ENCODE results near the gene FAP.

Gene FAP

DNA sequence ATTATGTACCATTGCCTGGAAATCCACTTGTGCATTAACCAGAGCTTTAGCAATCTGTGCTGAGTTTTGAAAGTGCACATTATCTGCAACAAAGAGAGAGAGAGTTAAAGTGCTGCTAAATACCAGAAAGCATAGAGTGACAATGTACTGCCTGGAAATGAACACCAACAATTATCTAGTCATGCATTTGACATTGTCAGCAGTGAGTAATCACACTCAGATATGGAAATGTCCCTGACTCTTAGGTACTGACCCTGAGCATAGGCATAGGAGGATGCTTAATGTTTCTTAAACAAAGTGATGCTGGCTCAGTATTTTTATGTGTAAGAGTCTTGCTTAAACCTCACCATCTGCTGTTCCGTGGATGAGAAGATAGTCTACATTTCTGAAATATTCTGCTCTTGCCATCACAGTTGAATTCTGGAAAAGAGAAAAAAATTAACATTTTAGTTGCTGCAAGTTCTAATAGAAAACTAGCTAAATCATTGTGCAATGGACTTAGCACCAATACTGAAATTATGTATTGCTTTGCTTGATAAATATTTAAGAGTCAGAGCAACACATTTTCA, 70.4 kb downstream of the FAP start:
- TF ChIP-seq JUND (IDR thresholded peaks at IDR 0.05; ENCODE audit: low read depth), result no peak
- DNase-seq (ENCODE audit: low read depth in 1 of 2, low spot score in 1 of 2), result no peak
- in situ Hi-C loops (cut with HindIII; ENCODE audit: low pct_unique_long_range_greater_than_20kb, low sequenced_read_pairs), result no loop called here

DNA sequence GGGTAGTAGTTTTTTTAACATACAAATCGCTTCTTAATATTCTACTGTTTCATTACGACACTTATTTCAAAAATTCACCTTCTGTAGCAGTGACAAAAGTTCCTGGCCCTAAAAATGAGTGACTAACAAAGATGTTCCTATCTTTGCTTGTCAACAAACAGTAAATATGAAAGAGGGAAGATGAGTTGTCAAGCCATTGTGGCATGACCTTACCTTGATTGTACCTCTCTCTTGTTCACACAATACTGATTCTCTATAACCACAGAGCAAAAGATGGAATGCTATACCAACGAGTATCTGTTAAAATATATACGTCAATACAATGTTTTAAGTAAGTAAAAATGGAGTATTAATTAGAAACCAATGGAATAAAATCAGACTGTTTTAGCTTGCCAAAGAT, 76.5 kb downstream of the FAP start:
- TF ChIP-seq JUND (IDR thresholded peaks at IDR 0.05; ENCODE audit: low read depth), result no peak
- in situ Hi-C loops (cut with HindIII; ENCODE audit: low pct_unique_long_range_greater_than_20kb, low sequenced_read_pairs), result no loop called here
- DNase-seq (ENCODE audit: low read depth in 1 of 2, low spot score in 1 of 2), result no peak

DNA sequence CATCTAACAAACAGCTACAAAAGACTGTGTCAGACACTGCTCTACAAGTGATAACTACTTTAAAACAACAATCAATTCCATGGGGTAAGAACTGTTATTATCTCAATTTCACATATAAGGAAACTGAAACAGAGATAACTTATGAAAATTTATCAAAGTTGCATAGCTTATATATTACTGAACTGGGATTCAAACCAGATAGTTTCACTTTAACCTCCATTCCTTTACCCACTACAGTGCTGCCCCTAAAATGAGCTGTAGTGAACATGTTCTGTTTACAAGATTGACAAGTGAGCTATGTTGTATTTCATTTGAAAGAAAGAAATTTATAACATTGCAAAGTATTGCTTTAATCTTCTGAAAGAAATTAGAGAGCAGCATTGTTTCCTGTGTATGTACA, 77.1 kb downstream of the FAP start:
- no peak for DNase-seq (ENCODE audit: low read depth in 1 of 2, low spot score in 1 of 2)
- no peak for TF ChIP-seq JUND (IDR thresholded peaks at IDR 0.05; ENCODE audit: low read depth)
- in situ Hi-C loops (cut with HindIII; ENCODE audit: low pct_unique_long_range_greater_than_20kb, low sequenced_read_pairs), result no loop called here

DNA sequence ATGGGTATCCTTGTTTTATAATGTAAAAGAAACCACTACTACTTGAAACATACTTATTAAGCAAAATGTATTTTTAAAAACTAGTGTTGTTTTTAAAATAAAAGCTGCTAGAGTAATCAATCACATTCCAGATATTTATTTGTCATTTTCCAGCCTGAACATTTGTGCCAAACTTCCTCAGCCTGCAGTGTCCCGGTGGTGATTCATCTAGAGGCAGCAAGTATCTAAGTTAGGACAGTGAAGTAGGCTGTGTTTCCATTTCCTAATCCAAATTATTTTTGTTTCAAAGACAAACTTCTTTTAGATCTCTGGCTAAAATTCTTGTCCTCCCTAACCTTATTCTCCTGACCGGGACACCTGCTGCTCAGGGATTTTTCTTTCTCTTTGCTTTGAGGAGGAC, 78.4 kb downstream of the FAP start:
- in situ Hi-C loops (cut with HindIII; ENCODE audit: low pct_unique_long_range_greater_than_20kb, low sequenced_read_pairs), result no loop called here
- no peak for DNase-seq (ENCODE audit: low read depth in 1 of 2, low spot score in 1 of 2)
- TF ChIP-seq JUND (IDR thresholded peaks at IDR 0.05; ENCODE audit: low read depth), result no peak

DNA sequence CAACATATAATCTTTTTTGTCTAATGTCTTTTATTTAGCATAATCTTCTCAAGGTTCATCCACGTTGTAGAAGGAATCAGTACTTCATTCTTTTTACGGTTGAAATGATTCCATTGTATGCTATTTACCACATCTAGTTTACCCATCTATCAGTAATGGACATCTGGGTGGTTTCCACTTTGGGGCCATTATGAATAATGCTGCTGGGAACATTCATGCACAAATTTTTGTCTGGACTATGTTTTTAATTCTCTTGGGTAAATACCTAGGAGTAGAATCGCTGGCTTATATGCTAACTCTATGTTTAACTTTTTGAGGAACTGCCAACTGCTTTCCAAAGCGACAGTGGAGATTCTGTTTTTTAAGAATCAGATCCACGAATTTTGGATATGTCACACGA, 83.8 kb downstream of the FAP start:
- in situ Hi-C loops (cut with HindIII; ENCODE audit: low pct_unique_long_range_greater_than_20kb, low sequenced_read_pairs), result no loop called here
- no peak for DNase-seq (ENCODE audit: low read depth in 1 of 2, low spot score in 1 of 2)
- TF ChIP-seq JUND (IDR thresholded peaks at IDR 0.05; ENCODE audit: low read depth), result no peak

DNA sequence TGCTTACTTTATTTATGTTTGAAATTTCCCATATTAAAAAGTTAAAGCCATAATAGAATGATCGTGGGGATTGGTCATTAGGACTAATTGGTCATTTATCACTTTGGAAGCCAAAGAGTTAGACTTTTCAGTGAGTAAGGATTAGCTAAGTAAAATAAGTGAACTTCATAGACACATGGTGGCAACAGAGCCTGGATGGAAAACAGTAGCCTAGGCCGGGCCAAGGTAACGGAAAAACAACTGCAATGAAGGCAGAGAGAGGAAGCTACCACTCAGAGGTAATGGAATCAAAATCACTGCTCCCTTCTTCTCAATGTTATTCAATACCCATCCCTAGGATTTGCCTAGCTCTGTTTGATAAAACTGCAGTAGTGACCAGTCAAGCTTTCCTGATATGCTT, 87.1 kb downstream of the FAP start:
- TF ChIP-seq JUND (IDR thresholded peaks at IDR 0.05; ENCODE audit: low read depth), result no peak
- DNase-seq (ENCODE audit: low read depth in 1 of 2, low spot score in 1 of 2), result no peak
- in situ Hi-C loops (cut with HindIII; ENCODE audit: low pct_unique_long_range_greater_than_20kb, low sequenced_read_pairs), result no loop called here

DNA sequence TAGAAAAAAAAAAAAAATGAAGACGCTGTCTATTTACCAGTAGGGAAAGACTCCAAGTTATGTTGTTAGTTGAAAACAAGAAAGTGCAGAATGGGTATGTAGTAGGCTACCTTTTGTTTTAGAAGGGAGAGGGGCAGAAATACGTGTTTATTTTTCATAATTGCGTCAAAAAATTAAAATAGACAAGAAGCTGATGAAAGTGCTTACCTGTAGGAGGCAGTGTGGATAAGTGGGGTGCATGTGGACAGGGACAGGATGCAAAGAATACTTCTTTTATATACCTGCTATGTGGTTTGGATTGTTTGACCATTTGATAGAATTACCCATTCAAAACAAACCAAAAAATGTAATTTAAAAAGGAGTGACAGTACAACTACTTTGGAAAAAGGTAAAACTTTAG, 88.2 kb downstream of the FAP start:
- DNase-seq (ENCODE audit: low read depth in 1 of 2, low spot score in 1 of 2), result no peak
- TF ChIP-seq JUND (IDR thresholded peaks at IDR 0.05; ENCODE audit: low read depth), result no peak
- in situ Hi-C loops (cut with HindIII; ENCODE audit: low pct_unique_long_range_greater_than_20kb, low sequenced_read_pairs), result no loop called here

DNA sequence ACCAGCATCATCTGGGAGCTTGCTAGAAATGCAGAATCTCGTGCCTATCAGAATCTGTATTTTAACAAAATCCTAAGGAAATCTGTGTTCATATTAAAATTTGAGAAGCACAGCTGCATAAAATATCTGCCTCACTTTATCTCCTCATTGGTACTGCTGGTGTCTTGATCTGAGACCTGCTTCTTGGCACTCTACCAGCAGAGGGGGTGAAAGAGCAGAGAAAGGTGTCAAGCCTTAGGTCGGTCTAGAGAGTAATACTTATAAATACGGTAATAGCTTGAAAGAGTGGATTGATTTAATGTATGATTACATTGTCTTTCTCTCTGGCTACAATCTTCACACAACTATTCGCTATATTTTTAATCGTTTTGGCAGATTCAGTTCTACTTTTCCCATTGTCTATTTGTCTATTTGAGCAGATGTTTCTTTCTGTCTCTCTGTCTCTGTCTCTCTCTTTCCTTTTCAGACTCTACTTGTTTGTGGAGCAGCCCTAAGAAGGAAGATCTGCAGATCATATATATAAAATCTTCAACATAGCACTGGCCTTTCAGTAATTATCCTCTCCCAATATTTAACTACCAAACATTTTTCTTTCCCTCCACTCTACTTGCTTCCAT, 89.5 kb downstream of the FAP start:
- no peak for TF ChIP-seq JUND (IDR thresholded peaks at IDR 0.05; ENCODE audit: low read depth)
- in situ Hi-C loops (cut with HindIII; ENCODE audit: low pct_unique_long_range_greater_than_20kb, low sequenced_read_pairs), result no loop called here

DNA sequence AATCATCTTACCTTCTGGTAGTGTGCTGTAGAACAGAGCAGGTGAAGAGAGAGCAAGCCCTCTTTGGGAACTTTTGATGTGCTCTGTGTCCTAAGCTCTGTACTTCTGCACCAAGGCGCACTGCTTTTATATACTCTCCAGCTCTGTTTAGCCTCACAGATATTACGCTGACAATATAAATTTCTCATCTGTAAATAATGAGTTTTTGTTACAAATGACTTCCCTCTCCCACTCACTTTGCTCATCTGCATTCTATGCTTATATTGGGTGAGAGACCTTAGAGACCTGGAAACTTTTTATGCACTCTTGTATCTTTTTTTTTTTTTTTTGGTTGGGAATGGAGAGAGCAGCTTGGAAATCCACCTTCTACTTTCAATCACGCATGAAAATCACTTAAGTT, 91.1 kb downstream of the FAP start, which contains the start of gene GCG:
TSS of gene GCG (minus strand) at position 101 of the 400 bp plus-strand sequence. CDS start 3,069 bp downstream, outside the sequence.
- no peak for DNase-seq (ENCODE audit: low read depth in 1 of 2, low spot score in 1 of 2)
- no peak for TF ChIP-seq JUND (IDR thresholded peaks at IDR 0.05; ENCODE audit: low read depth)
- in situ Hi-C loops (cut with HindIII; ENCODE audit: low pct_unique_long_range_greater_than_20kb, low sequenced_read_pairs), result no loop called here

More for the DNA sequence above, 89.5 kb downstream of the FAP start:
- peak in 1 of 2 experiments; percentile 65 for DNase-seq (ENCODE audit: low read depth in 1 of 2, low spot score in 1 of 2)

DNA sequence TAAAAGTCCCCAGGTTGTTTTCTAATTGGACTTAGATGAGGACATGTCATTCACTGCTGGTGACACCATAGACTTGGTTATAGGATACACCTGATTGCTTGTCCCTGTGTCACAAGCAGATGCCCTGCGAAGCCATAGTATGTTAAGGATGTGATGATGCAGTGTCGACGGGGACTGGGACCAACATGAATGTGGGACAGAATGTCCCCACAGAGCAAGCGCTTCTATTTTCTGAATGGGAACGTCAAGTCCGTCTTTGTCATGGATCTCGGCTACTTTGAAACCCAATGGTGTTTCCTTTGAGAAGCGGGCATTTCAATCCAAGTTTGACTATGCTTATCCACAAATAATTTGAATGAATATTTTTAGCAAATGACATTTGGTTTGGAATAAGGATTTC, 93.3 kb downstream of the FAP start:
- no peak for DNase-seq (ENCODE audit: low read depth in 1 of 2, low spot score in 1 of 2)
- no peak for TF ChIP-seq JUND (IDR thresholded peaks at IDR 0.05; ENCODE audit: low read depth)
- in situ Hi-C loops (cut with HindIII; ENCODE audit: low pct_unique_long_range_greater_than_20kb, low sequenced_read_pairs), result no loop called here

DNA sequence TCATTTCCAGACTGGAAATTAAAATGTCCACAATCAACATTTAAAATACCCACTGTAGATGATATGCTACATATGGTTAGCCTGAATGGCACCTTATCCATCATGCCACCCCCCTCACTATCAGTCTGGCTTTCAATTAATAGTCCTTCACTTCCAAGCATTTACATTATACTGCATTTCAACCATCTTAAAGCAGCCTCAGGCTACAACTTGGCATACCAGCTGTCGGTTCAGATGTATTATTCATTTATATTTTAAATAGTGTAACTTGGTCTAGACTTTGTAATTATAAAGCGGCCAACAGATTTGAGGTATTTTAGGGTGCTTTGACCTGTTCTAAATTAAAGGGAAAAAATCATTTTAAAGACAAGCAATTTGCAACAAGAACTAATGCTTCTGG, 93.8 kb downstream of the FAP start:
- TF ChIP-seq JUND (IDR thresholded peaks at IDR 0.05; ENCODE audit: low read depth), result no peak
- no peak for DNase-seq (ENCODE audit: low read depth in 1 of 2, low spot score in 1 of 2)
- in situ Hi-C loops (cut with HindIII; ENCODE audit: low pct_unique_long_range_greater_than_20kb, low sequenced_read_pairs), result no loop called here

DNA sequence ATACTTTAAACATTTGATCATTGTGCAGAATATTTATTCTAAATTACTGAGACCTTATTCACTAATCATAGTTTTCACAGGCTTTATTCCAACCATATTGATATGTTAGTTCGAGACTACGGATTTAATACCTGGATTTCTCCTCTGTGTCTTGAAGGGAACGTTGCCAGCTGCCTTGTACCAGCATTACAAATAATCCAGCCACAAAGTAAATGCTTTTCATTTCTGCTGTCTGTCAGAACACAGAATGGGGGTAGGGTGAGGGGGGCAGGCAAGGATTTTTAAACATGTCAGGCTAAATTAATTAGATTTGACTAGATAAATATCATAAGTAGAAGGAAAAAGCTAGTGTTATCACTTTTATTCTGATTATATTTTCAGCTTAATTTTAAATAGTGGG, 94.3 kb downstream of the FAP start:
- no peak for DNase-seq (ENCODE audit: low read depth in 1 of 2, low spot score in 1 of 2)
- TF ChIP-seq JUND (IDR thresholded peaks at IDR 0.05; ENCODE audit: low read depth), result no peak
- in situ Hi-C loops (cut with HindIII; ENCODE audit: low pct_unique_long_range_greater_than_20kb, low sequenced_read_pairs), result no loop called here

DNA sequence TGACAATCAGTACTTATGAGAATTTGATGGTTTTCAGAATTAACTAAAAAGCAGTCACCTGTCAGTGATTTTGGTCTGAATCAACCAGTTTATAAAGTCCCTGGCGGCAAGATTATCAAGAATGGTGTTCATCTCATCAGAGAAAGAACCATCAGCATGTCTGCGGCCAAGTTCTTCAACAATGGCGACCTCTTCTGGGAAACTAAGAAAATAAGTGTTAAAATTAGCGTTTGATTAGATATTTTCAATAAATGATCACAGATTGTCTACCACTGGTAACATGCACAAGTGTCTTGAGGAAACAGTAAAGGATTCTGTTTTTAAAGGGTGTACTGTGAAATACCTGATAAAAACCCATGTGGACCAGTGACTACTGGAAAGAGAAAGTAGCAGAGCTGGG, 99.3 kb downstream of the FAP start:
- in situ Hi-C loops (cut with HindIII; ENCODE audit: low pct_unique_long_range_greater_than_20kb, low sequenced_read_pairs), result no loop called here
- TF ChIP-seq JUND (IDR thresholded peaks at IDR 0.05; ENCODE audit: low read depth), result no peak
- no peak for DNase-seq (ENCODE audit: low read depth in 1 of 2, low spot score in 1 of 2)

DNA sequence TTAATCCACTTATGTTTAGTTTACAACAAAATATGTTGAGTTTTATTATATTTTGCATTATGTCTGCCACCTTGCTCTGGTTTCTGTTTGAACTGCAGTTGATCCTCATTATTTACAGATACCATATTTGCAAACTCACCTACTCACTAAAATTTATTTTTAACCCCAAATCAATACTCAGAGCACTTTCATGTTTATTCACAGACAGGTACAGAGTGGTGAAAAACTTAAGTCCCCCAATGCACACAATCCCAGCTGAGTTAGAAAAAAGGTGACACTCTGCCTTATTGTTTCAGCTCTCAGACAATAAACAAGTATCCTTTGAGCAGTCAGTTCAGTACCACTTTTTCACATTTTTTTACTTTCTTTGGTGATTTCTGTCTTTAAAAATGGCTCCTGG, 104.9 kb downstream of the FAP start:
- no peak for DNase-seq (ENCODE audit: low read depth in 1 of 2, low spot score in 1 of 2)
- no peak for TF ChIP-seq JUND (IDR thresholded peaks at IDR 0.05; ENCODE audit: low read depth)
- in situ Hi-C loops (cut with HindIII; ENCODE audit: low pct_unique_long_range_greater_than_20kb, low sequenced_read_pairs), result no loop called here
